ENCODE data around the gene EPO. TPM values are rescaled to one million over a fixed set of nuclear protein-coding genes. Genes with fewer than 3 reads are reported as not detected.

The EPO gene
- 0.09 TPM in 1 of 5 replicates, not detected in the others for total RNA-seq (2022; extraction: Qiagen RNA extraction)

DNA sequence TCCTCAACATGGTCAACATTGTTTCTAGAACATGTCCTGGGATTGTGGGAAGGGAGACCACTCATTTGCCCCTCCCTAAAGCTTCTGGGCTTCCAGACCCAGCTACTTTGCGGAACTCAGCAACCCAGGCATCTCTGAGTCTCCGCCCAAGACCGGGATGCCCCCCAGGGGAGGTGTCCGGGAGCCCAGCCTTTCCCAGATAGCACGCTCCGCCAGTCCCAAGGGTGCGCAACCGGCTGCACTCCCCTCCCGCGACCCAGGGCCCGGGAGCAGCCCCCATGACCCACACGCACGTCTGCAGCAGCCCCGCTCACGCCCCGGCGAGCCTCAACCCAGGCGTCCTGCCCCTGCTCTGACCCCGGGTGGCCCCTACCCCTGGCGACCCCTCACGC is at the start of gene EPO:
EPO (plus strand) TSS at position 190 of the 392 bp plus-strand sequence. CDS start 513 bp downstream, outside the sequence.

DNA sequence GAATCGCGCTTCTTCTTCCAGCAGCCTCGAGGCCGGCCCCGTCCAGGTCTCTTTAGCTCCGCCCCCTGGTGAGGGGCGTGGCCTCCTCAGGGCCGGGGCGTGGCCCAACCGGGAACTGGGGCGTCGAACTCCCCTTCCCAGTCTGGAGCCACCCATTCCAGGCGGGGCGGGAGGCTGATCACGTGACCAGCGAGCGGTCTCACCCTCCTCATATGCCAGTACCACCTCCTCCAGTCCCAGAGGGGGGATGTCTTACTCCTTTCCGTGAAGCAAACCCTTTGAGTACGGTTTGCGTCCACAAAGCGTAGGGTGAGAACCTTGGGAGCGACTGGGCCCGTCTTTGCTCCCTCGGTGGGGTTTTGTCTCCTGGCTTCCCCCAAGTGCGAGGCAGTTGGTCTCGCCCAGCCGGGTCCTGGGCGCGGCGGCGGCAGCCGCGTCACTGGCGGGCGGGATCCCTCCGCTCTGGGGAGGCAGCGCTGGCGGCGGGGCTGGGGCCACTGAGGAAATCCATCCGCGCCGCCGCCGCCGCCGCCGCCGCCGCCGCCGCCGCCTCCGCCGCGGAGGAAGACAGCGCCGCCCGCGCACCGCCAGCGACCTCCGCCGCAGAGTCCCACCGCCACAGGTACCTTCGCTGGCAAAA is 46.8 kb upstream of the EPO start, which contains the start of gene GNB2:
GNB2 (plus strand) TSS at position 439 of the 640 bp plus-strand sequence. CDS start 2,526 bp downstream, outside the sequence.

DNA sequence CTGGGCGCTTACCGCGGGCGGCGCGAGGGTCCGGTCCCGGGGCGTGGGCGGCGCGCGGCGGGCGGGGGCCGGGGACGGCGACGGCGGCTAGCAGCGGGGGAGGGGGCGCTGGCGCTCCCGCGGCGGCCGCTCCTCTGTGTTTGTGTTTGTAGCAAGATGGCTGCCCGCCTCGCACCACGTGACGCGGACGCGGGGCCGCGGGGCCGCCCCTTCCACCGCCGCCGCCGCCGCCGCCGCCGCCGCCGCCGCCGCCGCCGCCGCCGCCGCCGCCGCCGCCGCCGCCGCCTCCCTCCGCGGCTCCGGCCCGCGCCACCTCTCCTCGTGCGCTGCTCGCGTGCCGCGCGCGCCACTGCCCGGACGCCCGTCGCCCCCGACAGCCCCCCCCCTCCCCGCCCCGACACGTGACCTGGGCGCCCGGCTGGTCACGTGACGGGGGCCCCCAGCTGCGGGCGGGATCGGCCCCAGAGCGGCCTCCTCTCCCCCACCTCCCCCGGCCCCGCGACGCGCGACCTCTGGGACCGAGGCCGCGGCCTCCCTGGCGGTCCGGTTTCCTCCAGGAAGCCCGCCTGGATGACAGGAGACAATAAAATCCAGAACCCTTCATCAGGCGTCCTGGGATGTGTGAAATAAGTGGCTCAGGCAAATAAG is 26.0 kb upstream of the EPO start, which contains the start of gene GIGYF1:
GIGYF1 (minus strand) TSS at position 153 of the 648 bp plus-strand sequence. CDS start 6,012 bp downstream, outside the sequence.

DNA sequence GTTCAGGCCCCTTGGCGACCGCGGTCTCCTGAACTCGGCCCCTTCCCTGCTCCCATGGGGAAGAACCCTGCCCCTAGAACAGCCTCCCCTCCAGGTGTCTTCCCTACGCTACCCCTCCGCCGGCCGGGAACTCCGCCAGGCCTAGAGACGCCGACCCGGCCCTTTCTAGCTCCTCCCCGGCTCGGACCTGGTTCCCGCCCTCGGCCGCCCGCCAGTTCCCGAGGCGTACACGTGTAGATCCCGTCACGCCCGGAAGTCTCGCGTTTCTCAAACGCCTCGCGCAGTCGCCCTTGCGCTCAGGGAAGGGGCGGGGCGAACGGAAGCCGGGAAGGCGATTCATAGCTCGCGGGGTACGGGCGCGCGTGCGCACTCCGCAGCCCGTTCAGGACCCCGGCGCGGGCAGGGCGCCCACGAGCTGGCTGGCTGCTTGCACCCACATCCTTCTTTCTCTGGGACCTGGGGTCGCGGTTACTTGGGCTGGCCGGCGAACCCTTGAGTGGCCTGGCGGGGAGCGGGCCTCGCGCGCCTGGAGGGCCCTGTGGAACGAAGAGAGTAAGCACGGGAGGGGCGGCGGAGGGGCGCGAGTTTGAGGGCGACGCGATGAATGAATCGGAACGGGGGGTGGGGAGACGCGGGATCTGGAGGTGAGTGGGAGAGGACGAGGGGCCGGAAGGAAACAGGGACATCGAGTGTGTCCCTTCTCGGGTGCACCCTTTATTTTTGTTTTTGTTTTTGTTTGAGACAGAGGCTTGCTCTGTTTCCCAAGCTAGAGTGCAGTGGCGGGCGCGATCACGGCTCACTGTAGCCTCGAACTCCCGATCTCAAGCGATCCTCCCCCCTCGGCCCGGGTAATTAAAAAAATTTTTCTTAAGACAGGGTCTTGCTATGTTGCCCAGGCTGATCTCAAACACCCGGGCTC is 14.3 kb upstream of the EPO start, which contains the start of gene POP7:
POP7 (plus strand) TSS at position 369 of the 919 bp plus-strand sequence. CDS start 710 bp downstream, outside the sequence.

Other genes with a start within 250 kb of the EPO start
- gene TSC22D4, start 241.3 kb upstream of the EPO start, total RNA-seq (2022; extraction: Qiagen RNA extraction), result 54.7 to 73.7 TPM (median 65.5 TPM) in 5 replicates
- gene NYAP1, start 236.5 kb upstream of the EPO start, total RNA-seq (2022; extraction: Qiagen RNA extraction), result 4.1 to 7.9 TPM (median 6.7 TPM) in 5 replicates
- 41.5 to 62.8 TPM (median 57.6 TPM) in 5 replicates for gene AGFG2, start 181.3 kb upstream of the EPO start, total RNA-seq (2022; extraction: Qiagen RNA extraction)
- gene SAP25, start 146.6 kb upstream of the EPO start, total RNA-seq (2022; extraction: Qiagen RNA extraction), result 0.15 to 0.47 TPM (median 0.25 TPM) in 5 replicates
- 12.5 to 18.8 TPM (median 16.2 TPM) in 5 replicates for gene LRCH4, start 134.3 kb upstream of the EPO start, total RNA-seq (2022; extraction: Qiagen RNA extraction)
- gene FBXO24, start 134.1 kb upstream of the EPO start, total RNA-seq (2022; extraction: Qiagen RNA extraction), result 0.22 to 0.35 TPM (median 0.24 TPM) in 5 replicates
- gene PCOLCE, start 118.1 kb upstream of the EPO start, total RNA-seq (2022; extraction: Qiagen RNA extraction), result 6.8 to 10.3 TPM (median 10.0 TPM) in 5 replicates
- 16.3 to 22.9 TPM (median 21.2 TPM) in 5 replicates for gene MOSPD3, start 107.9 kb upstream of the EPO start, total RNA-seq (2022; extraction: Qiagen RNA extraction)
- 2.1 to 2.8 TPM (median 2.5 TPM) in 5 replicates for gene TFR2, start 78.9 kb upstream of the EPO start, total RNA-seq (2022; extraction: Qiagen RNA extraction)
- gene ACTL6B, start 64.0 kb upstream of the EPO start, total RNA-seq (2022; extraction: Qiagen RNA extraction), result not detected in 5 replicates
- 181 to 270 TPM (median 268 TPM) in 5 replicates for gene GNB2, start 46.7 kb upstream of the EPO start, total RNA-seq (2022; extraction: Qiagen RNA extraction)
- 12.5 to 20.6 TPM (median 17.5 TPM) in 5 replicates for gene GIGYF1, start 26.2 kb upstream of the EPO start, total RNA-seq (2022; extraction: Qiagen RNA extraction)
- gene POP7, start 14.3 kb upstream of the EPO start, total RNA-seq (2022; extraction: Qiagen RNA extraction), result 68.5 to 93.3 TPM (median 89.6 TPM) in 5 replicates
- not detected in 5 replicates for gene ZAN, start 13.1 kb downstream of the EPO start, total RNA-seq (2022; extraction: Qiagen RNA extraction)
- gene EPHB4, start 107.1 kb downstream of the EPO start, total RNA-seq (2022; extraction: Qiagen RNA extraction), result 38.4 to 43.1 TPM (median 40.6 TPM) in 5 replicates
- gene SLC12A9, start 132.2 kb downstream of the EPO start, total RNA-seq (2022; extraction: Qiagen RNA extraction), result 13.3 to 15.9 TPM (median 13.9 TPM) in 5 replicates
- gene TRIP6, start 146.9 kb downstream of the EPO start, total RNA-seq (2022; extraction: Qiagen RNA extraction), result 42.1 to 58.3 TPM (median 52.4 TPM) in 5 replicates
- gene SRRT, start 154.6 kb downstream of the EPO start, total RNA-seq (2022; extraction: Qiagen RNA extraction), result 116 to 144 TPM (median 134 TPM) in 5 replicates
- gene UFSP1, start 169.2 kb downstream of the EPO start, total RNA-seq (2022; extraction: Qiagen RNA extraction), result 4.3 to 6.3 TPM (median 5.4 TPM) in 5 replicates
- 2.3 to 3.5 TPM (median 3.1 TPM) in 5 replicates for gene ACHE, start 175.4 kb downstream of the EPO start, total RNA-seq (2022; extraction: Qiagen RNA extraction)
- 15.2 to 23.8 TPM (median 22.2 TPM) in 5 replicates for gene MUC3A, start 229.1 kb downstream of the EPO start, total RNA-seq (2022; extraction: Qiagen RNA extraction)
- 12.5 to 23.4 TPM (median 19.2 TPM) in 5 replicates for gene MUC12, start 249.1 kb downstream of the EPO start, total RNA-seq (2022; extraction: Qiagen RNA extraction)